ENCODE results near the gene EGF. TPM values are rescaled to one million over a fixed set of nuclear protein-coding genes. Genes with fewer than 3 reads are reported as not detected.

EGF gene
- total RNA-seq, 3 donors from 2014 or later, result 1.6 to 2.6 (median 2.5) TPM

GRCh38 chr4:110014233-110014632, 101.5 kb downstream of the EGF start:
- Histone ChIP-seq H3K4me1 (ENCODE audit: low read depth) (no peaks in the 10 kb centered on the region), H3K4me3 (no peak overlapping the region), H3K9me3 (no peaks in the 10 kb centered on the region), H3K36me3 (ENCODE audit: low read depth) (no peaks in the 10 kb centered on the region)
- intact Hi-C loops (cut with DNase I, micrococcal nuclease), result no loop called here
- TF ChIP-seq CTCF (IDR thresholded peaks at IDR 0.05), result no peak
- DNase-seq, result no peak
- ATAC-seq, result no peak

- intact Hi-C loops (cut with DNase I, micrococcal nuclease), result no loop called here
- H3K4me3 ChIP-seq, result no peak overlapping the region
- TF ChIP-seq CTCF (IDR thresholded peaks at IDR 0.05), result no peak
- DNase-seq (no peak), ATAC-seq (no peak)
- no peaks in the 10 kb centered on the region for H3K36me3 ChIP-seq (ENCODE audit: low read depth)
- H3K4me1 ChIP-seq (ENCODE audit: low read depth), result no peaks in the 10 kb centered on the region
- no peaks in the 10 kb centered on the region for H3K9me3 ChIP-seq
Measured at GRCh38 chr4:110019153-110019552, 106.5 kb downstream of the EGF start.

GRCh38 chr4:110020139-110020538, 107.5 kb downstream of the EGF start:
- Histone ChIP-seq H3K4me1 (ENCODE audit: low read depth) (no peaks in the 10 kb centered on the region), H3K36me3 (ENCODE audit: low read depth) (no peaks in the 10 kb centered on the region), H3K9me3 (no peaks in the 10 kb centered on the region), H3K4me3 (no peak overlapping the region)
- TF ChIP-seq CTCF (IDR thresholded peaks at IDR 0.05), result no peak
- no peak for DNase-seq
- intact Hi-C loops (cut with DNase I, micrococcal nuclease), result no loop called here
- no peak for ATAC-seq

GRCh38 chr4:110020646-110021443, 108.2 kb downstream of the EGF start:
- intact Hi-C loops (cut with DNase I, micrococcal nuclease), result no loop called here
- ATAC-seq (no peak), DNase-seq (no peak)
- H3K36me3 ChIP-seq (ENCODE audit: low read depth), result no peaks in the 10 kb centered on the region
- TF ChIP-seq CTCF (IDR thresholded peaks at IDR 0.05), result no peak
- H3K9me3 ChIP-seq, result no peaks in the 10 kb centered on the region
- no peaks in the 10 kb centered on the region for H3K4me1 ChIP-seq (ENCODE audit: low read depth)
- H3K4me3 ChIP-seq, result no peak overlapping the region

- DNase-seq (no peak), ATAC-seq (no peak)
- no peaks in the 10 kb centered on the region for H3K9me3 ChIP-seq
- H3K4me3 ChIP-seq, result no peak overlapping the region
- no peaks in the 10 kb centered on the region for H3K4me1 ChIP-seq (ENCODE audit: low read depth)
- intact Hi-C loops (cut with DNase I, micrococcal nuclease), result no loop called here
- no peak for TF ChIP-seq CTCF (IDR thresholded peaks at IDR 0.05)
- no peaks in the 10 kb centered on the region for H3K36me3 ChIP-seq (ENCODE audit: low read depth)
Measured at GRCh38 chr4:110022457-110022856, 109.8 kb downstream of the EGF start.

Data from mucosa of descending colon (tissue), 3 donors.